GM12878 (cell line): ENCODE measurements around the gene SUSD1. TPM values are rescaled to one million over a fixed set of nuclear protein-coding genes. Genes with fewer than 3 reads are reported as not detected.
A peak's percentile ranks its signal among the peaks of the same experiment; 100 is the strongest.

Experiments used
- KDM1A ChIP-seq: fragments of 200-600 bp; sonication (generic); IDR thresholded peaks from 2 replicates; pipeline ENCODE4 v1.6.1; 2016; ENCODE audit warnings: borderline replicate concordance
- LARP7 ChIP-seq: fragments of 450-650 bp; IDR thresholded peaks from 2 replicates; pipeline ENCODE4 v1.6.1; 2017; ENCODE audit warnings: mild to moderate bottlenecking
- NFYB ChIP-seq: IDR thresholded peaks from 2 replicates; pipeline ENCODE4 v1.6.1; 2011; ENCODE audit warnings: low read depth, mild to moderate bottlenecking, low read length, improper control_type of control experiment, moderate library complexity; ENCODE audit not compliant: insufficient read depth
- POU2F2 ChIP-seq: IDR thresholded peaks from 3 replicates; pipeline ENCODE4 v1.6.1; 2011; ENCODE audit warnings: low read depth, mild to moderate bottlenecking, low read length, borderline replicate concordance
- REST ChIP-seq: IDR thresholded peaks from 2 replicates; pipeline ENCODE4 v1.6.1; 2012; ENCODE audit warnings: mild to moderate bottlenecking, low read depth, low read length
- SRF ChIP-seq, 2 experiments: IDR thresholded peaks; 2 replicates each; pipeline ENCODE4 v1.6.1; 2011; ENCODE audit warnings: low read depth in 2 of 2, low read length in 2 of 2, mild to moderate bottlenecking in 1 of 2, moderate library complexity in 1 of 2
- TCF12 ChIP-seq: IDR thresholded peaks from 2 replicates; pipeline ENCODE4 v1.6.1; 2011; ENCODE audit warnings: low read depth, mild to moderate bottlenecking, low read length
- ZBED1 ChIP-seq: IDR thresholded peaks from 2 replicates; pipeline ENCODE4 v1.6.1; 2016; ENCODE audit warnings: borderline replicate concordance
- ZBTB4 ChIP-seq: fragments of 450-650 bp; formaldehyde crosslinking; IDR thresholded peaks from 2 replicates; pipeline ENCODE4 v1.4.0; 2022; ENCODE audit warnings: mild to moderate bottlenecking, moderate library complexity
- polyA plus RNA-seq, 11 experiments: library from polyadenylated mRNA; depleted of rRNA in 4 of 11; unstranded in 6 of 11; stranded (reverse) in 5 of 11; fragments of >200 nt; fragmentation: Nextera tagmentation in 4 of 11; fragmentation: Illumina TruSeq in 1 of 11; extraction: Ambion mirVana in 4 of 11; extraction: Trizol in 1 of 11; gene quantifications; 1 replicate in 1 of 11; 2 replicates in 10 of 11; pipeline versions ENCODE4 v1.2.1 to v1.2.3, GENCODE V29; 2011 to 2016; ENCODE audit warnings: inconsistent platforms in 2 of 11, missing spikeins in 2 of 11, low read depth in 1 of 11
- total RNA-seq, 4 experiments: library from RNA; depleted of rRNA in 3 of 4; stranded (reverse); fragments of >200 nt in 3 of 4; fragmentation: Illumina TruSeq in 1 of 4; extraction: Trizol in 1 of 4; gene quantifications; 2 replicates each; pipeline versions ENCODE4 v1.2.1 to v1.2.3, GENCODE V29; 2013 to 2021
- TF ChIP-seq, protein P1 (sequence below): IDR thresholded peaks from 2 replicates; pipeline ENCODE4 v1.6.1; 2012; ENCODE audit warnings: improper control_type of control experiment, low read depth, low read length; ENCODE audit not compliant: insufficient replicate concordance

SUSD1 gene
- total and polyA plus RNA-seq, 10 of the 15 experiments (the other 5 are each of a cell fraction or from before 2014, with no cell fraction given): 6.7 to 20.8 (median 13.2) TPM

DNA sequence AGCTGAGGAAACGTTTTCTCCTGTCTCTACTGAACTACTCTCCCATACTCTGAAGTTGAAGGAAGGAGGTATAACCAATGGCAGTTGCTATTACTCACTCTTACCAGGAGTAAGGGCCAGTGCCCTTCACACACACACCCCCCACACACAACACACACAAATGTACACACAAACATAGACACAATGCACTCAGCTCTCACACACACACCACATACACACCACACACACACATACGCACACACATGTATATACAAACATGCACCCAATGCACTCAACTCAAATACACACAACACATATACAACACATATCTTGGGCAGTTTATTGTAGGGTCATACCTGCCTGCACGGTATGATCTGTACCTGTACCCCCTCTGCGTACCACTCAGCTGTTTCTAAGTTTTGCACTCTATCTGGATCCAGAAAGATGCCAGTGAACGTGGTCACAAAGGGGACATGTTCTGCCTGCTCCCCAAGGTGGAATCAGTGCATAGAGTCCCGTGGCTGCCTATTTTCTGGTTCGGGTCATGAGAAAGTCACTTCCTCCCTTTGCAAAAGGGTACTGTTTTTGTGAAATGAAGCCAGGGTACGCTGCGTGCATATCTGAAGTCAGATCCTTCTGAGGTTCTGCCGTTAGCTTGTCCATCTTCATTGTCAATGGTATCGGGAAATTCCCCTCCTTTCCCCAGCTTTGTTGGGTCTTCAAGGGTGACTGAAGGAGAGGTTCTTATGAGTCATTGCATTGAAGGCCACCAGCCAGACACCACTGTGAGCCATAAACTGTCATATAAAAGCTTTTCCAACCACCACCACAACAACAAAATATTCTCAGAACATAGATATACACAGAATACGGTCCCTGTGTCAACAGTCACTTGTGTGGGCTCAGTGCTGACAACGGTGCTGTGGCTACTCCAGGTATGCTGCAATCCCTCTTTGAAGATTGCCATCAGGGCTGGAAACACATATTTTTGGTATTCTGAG, 146.6 kb downstream of the SUSD1 start (continued):
- TF ChIP-seq REST (peak; percentile 38; the same call in 1 of the 2 replicates), ZBTB4 (CRISPR knock-in tag) (no peak), LARP7 (no peak), POU2F2 (peak; percentile 93; the same call in 2 of the 3 replicates), NFYB (no peak), SRF (IDR thresholded peaks at IDR 0.05; ENCODE audit: low read depth in 2 of 2, low read length in 2 of 2) (0 out of 4 replicates have a peak, but pooled peaks of 1 of the 2 experiments have one; percentile 43), TCF12 (peak; percentile 88), KDM1A (no peak), ZBED1 (peak; percentile 94)
- TF ChIP-seq, protein P1, sequence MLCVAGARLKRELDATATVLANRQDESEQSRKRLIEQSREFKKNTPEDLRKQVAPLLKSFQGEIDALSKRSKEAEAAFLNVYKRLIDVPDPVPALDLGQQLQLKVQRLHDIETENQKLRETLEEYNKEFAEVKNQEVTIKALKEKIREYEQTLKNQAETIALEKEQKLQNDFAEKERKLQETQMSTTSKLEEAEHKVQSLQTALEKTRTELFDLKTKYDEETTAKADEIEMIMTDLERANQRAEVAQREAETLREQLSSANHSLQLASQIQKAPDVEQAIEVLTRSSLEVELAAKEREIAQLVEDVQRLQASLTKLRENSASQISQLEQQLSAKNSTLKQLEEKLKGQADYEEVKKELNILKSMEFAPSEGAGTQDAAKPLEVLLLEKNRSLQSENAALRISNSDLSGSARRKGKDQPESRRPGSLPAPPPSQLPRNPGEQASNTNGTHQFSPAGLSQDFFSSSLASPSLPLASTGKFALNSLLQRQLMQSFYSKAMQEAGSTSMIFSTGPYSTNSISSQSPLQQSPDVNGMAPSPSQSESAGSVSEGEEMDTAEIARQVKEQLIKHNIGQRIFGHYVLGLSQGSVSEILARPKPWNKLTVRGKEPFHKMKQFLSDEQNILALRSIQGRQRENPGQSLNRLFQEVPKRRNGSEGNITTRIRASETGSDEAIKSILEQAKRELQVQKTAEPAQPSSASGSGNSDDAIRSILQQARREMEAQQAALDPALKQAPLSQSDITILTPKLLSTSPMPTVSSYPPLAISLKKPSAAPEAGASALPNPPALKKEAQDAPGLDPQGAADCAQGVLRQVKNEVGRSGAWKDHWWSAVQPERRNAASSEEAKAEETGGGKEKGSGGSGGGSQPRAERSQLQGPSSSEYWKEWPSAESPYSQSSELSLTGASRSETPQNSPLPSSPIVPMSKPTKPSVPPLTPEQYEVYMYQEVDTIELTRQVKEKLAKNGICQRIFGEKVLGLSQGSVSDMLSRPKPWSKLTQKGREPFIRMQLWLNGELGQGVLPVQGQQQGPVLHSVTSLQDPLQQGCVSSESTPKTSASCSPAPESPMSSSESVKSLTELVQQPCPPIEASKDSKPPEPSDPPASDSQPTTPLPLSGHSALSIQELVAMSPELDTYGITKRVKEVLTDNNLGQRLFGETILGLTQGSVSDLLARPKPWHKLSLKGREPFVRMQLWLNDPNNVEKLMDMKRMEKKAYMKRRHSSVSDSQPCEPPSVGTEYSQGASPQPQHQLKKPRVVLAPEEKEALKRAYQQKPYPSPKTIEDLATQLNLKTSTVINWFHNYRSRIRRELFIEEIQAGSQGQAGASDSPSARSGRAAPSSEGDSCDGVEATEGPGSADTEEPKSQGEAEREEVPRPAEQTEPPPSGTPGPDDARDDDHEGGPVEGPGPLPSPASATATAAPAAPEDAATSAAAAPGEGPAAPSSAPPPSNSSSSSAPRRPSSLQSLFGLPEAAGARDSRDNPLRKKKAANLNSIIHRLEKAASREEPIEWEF: peak; percentile 31
